ENCODE results near the gene RIMBP2.

- TF ChIP-seq CTCF (conservative IDR thresholded peaks at IDR 0.05; ENCODE audit: low read depth in 2 of 2) = no peak
- TF ChIP-seq POLR2AphosphoS5 (IDR thresholded peaks at IDR 0.05; ENCODE audit: low read depth) = no peak
Measured at GRCh38 chr12:130602251-130602650, 113.8 kb downstream of the RIMBP2 start.
